Liver (tissue), 9 donors: Measurements from ENCODE around the gene NISCH. TPM values are rescaled to one million over a fixed set of nuclear protein-coding genes. Genes with fewer than 3 reads are reported as not detected.

Source experiments
- DNase-seq: peaks from one replicate; pipeline ENCODE4 v3.0.0-alpha.2; 2017; ENCODE audit warnings: low spot score
- H3K27ac ChIP-seq, 2 donors: one replicate each; pipeline ENCODE4 v1.7.0; 2013; ENCODE audit warnings: inconsistent platforms in 2 of 2, low read length in 2 of 2, control low read depth in 1 of 2, low read depth in 1 of 2, mild to moderate bottlenecking in 1 of 2
- H3K27me3 ChIP-seq, 4 donors: one replicate each; pipeline versions ENCODE4 v1.6.1 to v1.7.0; 2013; ENCODE audit warnings: low read length in 3 of 4, inconsistent platforms in 1 of 4, mild to moderate bottlenecking in 1 of 4, moderate library complexity in 1 of 4; ENCODE audit not compliant: control insufficient read depth in 4 of 4, insufficient read depth in 4 of 4
- H3K36me3 ChIP-seq, 4 donors: one replicate each; pipeline versions ENCODE4 v1.6.1 to v1.7.0; 2013; ENCODE audit warnings: low read length in 3 of 4, mild to moderate bottlenecking in 3 of 4, low read depth in 1 of 4, moderate library complexity in 1 of 4; ENCODE audit not compliant: control insufficient read depth in 4 of 4, insufficient read depth in 3 of 4
- H3K4me1 ChIP-seq, 4 donors: one replicate each; pipeline versions ENCODE4 v1.6.1 to v1.7.0; 2013; ENCODE audit warnings: low read length in 3 of 4, mild to moderate bottlenecking in 3 of 4, moderate library complexity in 1 of 4; ENCODE audit not compliant: control insufficient read depth in 4 of 4, insufficient read depth in 4 of 4
- H3K4me3 ChIP-seq, 3 donors: one replicate each; pipeline versions ENCODE4 v1.6.1 to v1.7.0; 2013; ENCODE audit warnings: low read length in 3 of 3, control low read depth in 1 of 3, low read depth in 1 of 3, mild to moderate bottlenecking in 1 of 3
- H3K9ac ChIP-seq, 2 donors: one replicate each; pipeline ENCODE4 v1.7.0; 2013; ENCODE audit warnings: low read length in 2 of 2, mild to moderate bottlenecking in 2 of 2, moderate library complexity in 2 of 2, control low read depth in 1 of 2, low read depth in 1 of 2
- H3K9me3 ChIP-seq, 4 donors: one replicate each; pipeline versions ENCODE4 v1.6.1 to v1.7.0; 2013; ENCODE audit warnings: low read length in 3 of 4; ENCODE audit not compliant: control insufficient read depth in 4 of 4
- ATF3 ChIP-seq: IDR thresholded peaks from 2 replicates; pipeline ENCODE4 v1.6.1; 2016; ENCODE audit warnings: antibody characterized with exemption
- EGR1 ChIP-seq, 2 donors: IDR thresholded peaks; 2 replicates each; pipeline ENCODE4 v1.6.1; 2016 to 2018; ENCODE audit warnings: antibody characterized with exemption in 2 of 2, low read depth in 2 of 2
- FOXA1 ChIP-seq: IDR thresholded peaks from 2 replicates; pipeline ENCODE4 v1.6.1; 2016; ENCODE audit warnings: antibody characterized with exemption
- FOXA2 ChIP-seq: IDR thresholded peaks from 2 replicates; pipeline ENCODE4 v1.6.1; 2016; ENCODE audit warnings: antibody characterized with exemption
- HNF4A ChIP-seq, 2 donors: conservative IDR thresholded peaks; 2 replicates each; pipeline ENCODE4 v1.6.1; 2016; ENCODE audit warnings: antibody characterized with exemption in 2 of 2, mild to moderate bottlenecking in 2 of 2
- HNF4G ChIP-seq: IDR thresholded peaks from 2 replicates; pipeline ENCODE4 v1.6.1; 2016; ENCODE audit warnings: antibody characterized with exemption
- JUND ChIP-seq, 2 donors: IDR thresholded peaks; 2 replicates each; pipeline ENCODE4 v1.6.1; 2016; ENCODE audit warnings: antibody characterized with exemption in 2 of 2
- MAX ChIP-seq: IDR thresholded peaks from 2 replicates; pipeline ENCODE4 v1.6.1; 2016; ENCODE audit warnings: antibody characterized with exemption
- NR2F2 ChIP-seq: IDR thresholded peaks from 2 replicates; pipeline ENCODE4 v1.6.1; 2016; ENCODE audit warnings: antibody characterized with exemption
- RAD21 ChIP-seq, 2 donors: IDR thresholded peaks; 2 replicates each; pipeline ENCODE4 v1.6.1; 2016; ENCODE audit warnings: antibody characterized with exemption in 2 of 2, mild to moderate bottlenecking in 2 of 2
- REST ChIP-seq: IDR thresholded peaks from 2 replicates; pipeline ENCODE4 v1.6.1; 2016; ENCODE audit warnings: antibody characterized with exemption, mild to moderate bottlenecking
- RXRA ChIP-seq, 2 donors: IDR thresholded peaks; 2 replicates each; pipeline ENCODE4 v1.6.1; 2017 to 2018; ENCODE audit warnings: antibody characterized with exemption in 2 of 2, mild to moderate bottlenecking in 1 of 2
- SP1 ChIP-seq: IDR thresholded peaks from 2 replicates; pipeline ENCODE4 v1.6.1; 2018; ENCODE audit warnings: antibody characterized with exemption, mild to moderate bottlenecking
- TAF1 ChIP-seq: conservative IDR thresholded peaks from 2 replicates; pipeline ENCODE4 v1.6.1; 2016; ENCODE audit warnings: antibody characterized with exemption, mild to moderate bottlenecking
- YY1 ChIP-seq: IDR thresholded peaks from 2 replicates; pipeline ENCODE4 v1.6.1; 2016; ENCODE audit warnings: antibody characterized with exemption, mild to moderate bottlenecking
- ZBTB33 ChIP-seq: IDR thresholded peaks from 2 replicates; pipeline ENCODE4 v1.6.1; 2016; ENCODE audit warnings: antibody characterized with exemption
- WGBS: extraction: QIAGEN DNeasy Blood & Tissue Kit; methylation state at CpG from one replicate; pipeline ENCODE4 v1.1.7; 2013; 5-methylcytosine and 5-hydroxymethylcytosine counted together
- polyA plus RNA-seq, 2 donors: library from polyadenylated mRNA; stranded (reverse) in 1 of 2; unstranded in 1 of 2; fragments of 200-250 nt in 1 of 2; fragments of >200 nt in 1 of 2; fragmentation: Nextera tagmentation in 1 of 2; extraction: Ambion mirVana in 1 of 2; gene quantifications; one replicate each; pipeline versions ENCODE4 v1.2.1 to v1.2.3, GENCODE V29; 2013 to 2015
- total RNA-seq, 2 donors: library from RNA; depleted of rRNA; stranded (reverse); fragments of >200 nt; gene quantifications; one replicate each; pipeline ENCODE4 v1.2.3, GENCODE V29; 2014
- donor health status: healthy.
- donor health status: healthy.
- donor health status: healthy.
- donor health status: healthy.
- donor health status: healthy.

The NISCH gene
- total and polyA plus RNA-seq, 4 donors, result 10.8 to 39.8 (median 17.6) TPM

GRCh38 chr3:52539010-52539653, 83.7 kb downstream of the NISCH start:
- Histone ChIP-seq H3K36me3 (peaks cover 2 to 6% (median 5%) of the 10 kb centered on the region in 4 donors), H3K27ac (no peak overlapping the region), H3K27me3 (no peaks in the 10 kb centered on the region), H3K9ac (no peak overlapping the region), H3K4me3 (no peak overlapping the region), H3K4me1 (peaks cover 6 to 32% (median 24%) of the 10 kb centered on the region in 4 donors), H3K9me3 (no peaks in the 10 kb centered on the region)
- WGBS, result 85% methylated on average over 5 of the region's 5 CpGs
- no peak for DNase-seq
- no peak for TF ChIP-seq RAD21 (IDR thresholded peaks at IDR 0.05)
- no peak for TF ChIP-seq ZBTB33
- TF ChIP-seq HNF4G, result no peak
- no peak for TF ChIP-seq ATF3

- no peaks in the 10 kb centered on the region for H3K9me3 ChIP-seq
- no peak overlapping the region for H3K4me3 ChIP-seq
- no peak overlapping the region for H3K9ac ChIP-seq
- 90% methylated on average over 2 of the region's 2 CpGs for WGBS
- no peaks in the 10 kb centered on the region for H3K27me3 ChIP-seq
- peaks cover 2 to 9% (median 6%) of the 10 kb centered on the region in 4 donors for H3K36me3 ChIP-seq
- no peak for DNase-seq
- TF ChIP-seq YY1 (no peak), RXRA (IDR thresholded peaks at IDR 0.05) (no peak), MAX (no peak), NR2F2 (no peak), TAF1 (no peak), REST (no peak), FOXA1 (no peak), JUND (IDR thresholded peaks at IDR 0.05) (no peak), RAD21 (IDR thresholded peaks at IDR 0.05) (no peak), EGR1 (IDR thresholded peaks at IDR 0.05; ENCODE audit: low read depth in 2 of 2) (no peak), HNF4A (conservative IDR thresholded peaks at IDR 0.05) (no peak), FOXA2 (no peak), SP1 (no peak)
- no peak overlapping the region for H3K27ac ChIP-seq
- H3K4me1 ChIP-seq, result peaks cover 6 to 28% (median 22%) of the 10 kb centered on the region in 4 donors
Measured at GRCh38 chr3:52541050-52541449, 85.6 kb downstream of the NISCH start.

Other genes with a start within 250 kb of the NISCH start
- not detected for gene TLR9, start 230.0 kb upstream of the NISCH start, total RNA-seq
- under 1 TPM in 1 of 2 donors, not detected in 1; 0.02 TPM for gene TLR9, start 230.0 kb upstream of the NISCH start, polyA plus RNA-seq
- gene TWF2, start 216.4 kb upstream of the NISCH start, total RNA-seq, result 10 to 100 TPM; 12.7 to 26.3 TPM
- gene TWF2, start 216.4 kb upstream of the NISCH start, polyA plus RNA-seq, result 10 to 100 TPM; 12.0 to 22.6 TPM
- gene PPM1M, start 209.8 kb upstream of the NISCH start, total RNA-seq, result 1 to 10 TPM; 5.5 TPM
- 1 to 10 TPM; 2.8 to 3.8 TPM for gene PPM1M, start 209.8 kb upstream of the NISCH start, polyA plus RNA-seq
- 10 to 100 TPM; 31.7 to 44.3 TPM for gene WDR82, start 177.0 kb upstream of the NISCH start, total RNA-seq
- gene WDR82, start 177.0 kb upstream of the NISCH start, polyA plus RNA-seq, result 10 to 100 TPM in 1 of 2 donors, 1 to 10 TPM in 1; 4.3 to 19.4 TPM
- 100 to 1,000 TPM in 1 of 2 donors, 10 to 100 TPM in 1; 67.8 to 224 TPM for gene GLYCTK, start 167.8 kb upstream of the NISCH start, total RNA-seq
- gene GLYCTK, start 167.8 kb upstream of the NISCH start, polyA plus RNA-seq, result 100 to 1,000 TPM; 176 to 180 TPM
- gene DNAH1, start 139.3 kb upstream of the NISCH start, total RNA-seq, result 1 to 10 TPM; 1.5 to 6.0 TPM
- 1 to 10 TPM; 1.7 to 3.3 TPM for gene DNAH1, start 139.3 kb upstream of the NISCH start, polyA plus RNA-seq
- gene BAP1, start 45.6 kb upstream of the NISCH start, total RNA-seq, result 10 to 100 TPM; 38.0 to 57.2 TPM
- 10 to 100 TPM; 19.4 to 39.3 TPM for gene BAP1, start 45.6 kb upstream of the NISCH start, polyA plus RNA-seq
- 1 to 10 TPM; 4.7 to 7.8 TPM for gene PHF7, start 44.9 kb upstream of the NISCH start, total RNA-seq
- 1 to 10 TPM; 1.6 to 2.8 TPM for gene PHF7, start 44.9 kb upstream of the NISCH start, polyA plus RNA-seq
- 1 to 10 TPM in 1 of 2 donors, under 1 TPM in 1; 0.47 to 1.2 TPM for gene SEMA3G, start 10.5 kb upstream of the NISCH start, total RNA-seq
- gene SEMA3G, start 10.5 kb upstream of the NISCH start, polyA plus RNA-seq, result 1 to 10 TPM in 1 of 2 donors, under 1 TPM in 1; 0.49 to 1.0 TPM
- gene TNNC1, start 1.6 kb upstream of the NISCH start, total RNA-seq, result under 1 TPM; 0.28 to 0.75 TPM
- under 1 TPM; 0.21 to 0.42 TPM for gene TNNC1, start 1.6 kb upstream of the NISCH start, polyA plus RNA-seq
- 100 to 1,000 TPM in 1 of 2 donors, 10 to 100 TPM in 1; 43.0 to 198 TPM for gene STAB1, start 39.7 kb downstream of the NISCH start, total RNA-seq
- 10 to 100 TPM; 42.0 to 99.9 TPM for gene STAB1, start 39.7 kb downstream of the NISCH start, polyA plus RNA-seq
- gene NT5DC2, start 78.3 kb downstream of the NISCH start, total RNA-seq, result 10 to 100 TPM in 1 of 2 donors, 1 to 10 TPM in 1; 2.8 to 20.9 TPM
- 1 to 10 TPM; 3.0 to 3.2 TPM for gene NT5DC2, start 78.3 kb downstream of the NISCH start, polyA plus RNA-seq
- 1 to 10 TPM; 3.3 to 8.5 TPM for gene UQCC5, start 81.0 kb downstream of the NISCH start, total RNA-seq
- 10 to 100 TPM in 1 of 2 donors, 1 to 10 TPM in 1; 5.1 to 39.9 TPM for gene UQCC5, start 81.0 kb downstream of the NISCH start, polyA plus RNA-seq
- gene PBRM1, start 230.3 kb downstream of the NISCH start, total RNA-seq, result 10 to 100 TPM; 57.7 to 65.7 TPM
- 10 to 100 TPM in 1 of 2 donors, 1 to 10 TPM in 1; 7.1 to 19.7 TPM for gene PBRM1, start 230.3 kb downstream of the NISCH start, polyA plus RNA-seq
- 10 to 100 TPM; 26.5 to 82.2 TPM for gene GNL3, start 230.4 kb downstream of the NISCH start, total RNA-seq
- gene GNL3, start 230.4 kb downstream of the NISCH start, polyA plus RNA-seq, result 10 to 100 TPM; 38.5 to 45.1 TPM